ENCODE measurements around the gene DGLUCY. TPM values are rescaled to one million over a fixed set of nuclear protein-coding genes. Genes with fewer than 3 reads are reported as not detected.

Gene DGLUCY
- total and polyA plus RNA-seq, 2 donors (not counting 1 experiment from before 2014, with no cell fraction given), result 91.5 to 103 TPM

DNA sequence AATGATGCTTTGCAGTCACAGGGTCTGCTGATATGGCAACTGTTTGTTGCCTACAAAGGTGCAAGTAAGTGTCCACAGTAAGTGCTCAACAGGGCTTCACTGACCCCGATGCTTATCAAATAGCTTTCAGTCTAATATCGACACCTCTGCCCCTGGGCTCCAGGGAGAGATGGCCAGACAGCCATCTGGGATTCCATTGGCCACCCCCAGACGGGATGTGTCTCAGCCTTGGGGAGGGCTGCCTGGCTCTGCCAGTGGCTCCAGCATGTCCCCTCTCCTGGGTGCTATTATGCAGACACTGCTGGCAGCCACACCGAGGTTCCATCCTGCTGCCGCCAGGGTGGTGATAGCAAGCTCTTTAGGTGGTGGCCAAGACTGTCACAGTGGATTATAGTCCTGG, 57.4 kb downstream of the DGLUCY start:
- DNase-seq (no peak), ATAC-seq (ENCODE audit: low read depth) (no peak)
- Mint-ChIP-seq H3K9me3 (ENCODE audit: insufficient read depth) (no peaks in the 10 kb centered on the region), H3K4me1 (peaks cover 3% of the 10 kb centered on the region), H3K27ac (no peak overlapping the region), H3K27me3 (no peaks in the 10 kb centered on the region), H3K4me3 (no peak overlapping the region)
- H3K27ac ChIP-seq (ENCODE audit: low read length in 2 of 2), result no peak overlapping the region
- H3K79me2 ChIP-seq (ENCODE audit: control insufficient read depth, insufficient read depth, low read length), result peaks cover 3% of the 10 kb centered on the region
- H3K27me3 ChIP-seq (replicated peaks in 1 of 4; ENCODE audit: control extremely low read depth in 1 of 4, control insufficient read depth in 3 of 4, insufficient read depth in 4 of 4, low read length in 3 of 4), result no peaks in the 10 kb centered on the region
- intact Hi-C loops (cut with micrococcal nuclease), result no loop called here
- H3K4me3 ChIP-seq (ENCODE audit: control extremely low read depth in 1 of 5, extremely low read depth in 1 of 5, insufficient read depth in 1 of 5, low read depth in 2 of 5, low read length in 4 of 5), result no peak overlapping the region
- H3K9me3 ChIP-seq (ENCODE audit: control extremely low read depth in 1 of 3, control insufficient read depth in 2 of 3, insufficient read depth in 1 of 3, low read length in 2 of 3), result no peaks in the 10 kb centered on the region
- WGBS (ENCODE audit: insufficient coverage), result 100% methylated on average over 3 of the region's 5 CpGs
- H3K9ac ChIP-seq (ENCODE audit: low read length), result no peak overlapping the region
- peaks cover 0 to 5% of the 10 kb centered on the region in 2 donors for H3K4me1 ChIP-seq (ENCODE audit: control insufficient read depth in 2 of 2, insufficient read depth in 2 of 2, low read length in 2 of 2)
- ChIA-PET POLR2A (no interaction called here), CTCF (interaction anchor here (0.7 to 13.2 kb wide), 6 partner anchors 32 to 282 kb away, joined by 3 to 449 read pairs (median 100); partner anchors contain the start of gene RPS6KA5)
- H3K4me2 ChIP-seq (replicated peaks; ENCODE audit: low read depth, low read length, poor library complexity, severe bottlenecking), result no peak overlapping the region
- TF ChIP-seq EZH2 (IDR thresholded peaks at IDR 0.05; ENCODE audit: borderline replicate concordance, insufficient read depth, low read depth, low read length, poor library complexity, severe bottlenecking), result no peak
- TF ChIP-seq, protein P1, sequence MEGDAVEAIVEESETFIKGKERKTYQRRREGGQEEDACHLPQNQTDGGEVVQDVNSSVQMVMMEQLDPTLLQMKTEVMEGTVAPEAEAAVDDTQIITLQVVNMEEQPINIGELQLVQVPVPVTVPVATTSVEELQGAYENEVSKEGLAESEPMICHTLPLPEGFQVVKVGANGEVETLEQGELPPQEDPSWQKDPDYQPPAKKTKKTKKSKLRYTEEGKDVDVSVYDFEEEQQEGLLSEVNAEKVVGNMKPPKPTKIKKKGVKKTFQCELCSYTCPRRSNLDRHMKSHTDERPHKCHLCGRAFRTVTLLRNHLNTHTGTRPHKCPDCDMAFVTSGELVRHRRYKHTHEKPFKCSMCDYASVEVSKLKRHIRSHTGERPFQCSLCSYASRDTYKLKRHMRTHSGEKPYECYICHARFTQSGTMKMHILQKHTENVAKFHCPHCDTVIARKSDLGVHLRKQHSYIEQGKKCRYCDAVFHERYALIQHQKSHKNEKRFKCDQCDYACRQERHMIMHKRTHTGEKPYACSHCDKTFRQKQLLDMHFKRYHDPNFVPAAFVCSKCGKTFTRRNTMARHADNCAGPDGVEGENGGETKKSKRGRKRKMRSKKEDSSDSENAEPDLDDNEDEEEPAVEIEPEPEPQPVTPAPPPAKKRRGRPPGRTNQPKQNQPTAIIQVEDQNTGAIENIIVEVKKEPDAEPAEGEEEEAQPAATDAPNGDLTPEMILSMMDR (IDR thresholded peaks at IDR 0.05), result no peak
- H4K20me1 ChIP-seq (ENCODE audit: control insufficient read depth, insufficient read depth, low read length, poor library complexity, severe bottlenecking), result no peaks in the 10 kb centered on the region
- no peak overlapping the region for H2AFZ ChIP-seq (ENCODE audit: insufficient read depth, low read depth, low read length, poor library complexity, severe bottlenecking)
- H3K36me3 ChIP-seq (replicated peaks in 1 of 2; ENCODE audit: control extremely low read depth in 1 of 2, control insufficient read depth in 1 of 2, extremely low read depth in 1 of 2, insufficient read depth in 2 of 2, low read length in 1 of 2), result peaks cover 6 to 82% of the 10 kb centered on the region in 2 experiments

DNA sequence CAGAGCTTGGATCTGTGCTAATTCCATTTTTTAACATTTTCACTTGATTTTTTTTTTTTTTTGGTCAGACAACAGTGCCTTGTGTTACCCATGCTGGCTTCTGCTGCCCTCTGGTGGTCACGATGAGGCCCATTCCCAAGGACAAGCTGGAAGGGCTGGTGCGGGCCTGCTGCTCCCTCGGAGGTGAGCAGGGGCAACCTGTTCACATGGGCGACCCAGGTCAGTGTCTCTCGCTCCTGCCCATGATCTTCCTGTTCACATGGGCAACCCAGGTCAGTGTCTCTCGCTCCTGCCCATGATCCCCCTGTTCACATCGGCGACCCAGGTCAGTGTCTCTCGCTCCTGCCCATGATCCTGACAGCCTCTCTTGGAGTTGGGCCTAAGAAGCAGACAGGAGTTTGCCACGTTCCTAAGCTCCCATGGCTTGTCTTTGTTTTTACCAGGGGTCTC, 59.4 kb downstream of the DGLUCY start:
- Histone ChIP-seq H3K4me2 (replicated peaks; ENCODE audit: low read depth, low read length, poor library complexity, severe bottlenecking) (no peak overlapping the region), H3K9ac (ENCODE audit: low read length) (no peak overlapping the region), H2AFZ (ENCODE audit: insufficient read depth, low read depth, low read length, poor library complexity, severe bottlenecking) (no peak overlapping the region), H3K79me2 (ENCODE audit: control insufficient read depth, insufficient read depth, low read length) (peaks cover 8% of the 10 kb centered on the region), H4K20me1 (ENCODE audit: control insufficient read depth, insufficient read depth, low read length, poor library complexity, severe bottlenecking) (no peaks in the 10 kb centered on the region), H3K27ac (ENCODE audit: low read length in 2 of 2) (no peak overlapping the region), H3K36me3 (replicated peaks in 1 of 2; ENCODE audit: control extremely low read depth in 1 of 2, control insufficient read depth in 1 of 2, extremely low read depth in 1 of 2, insufficient read depth in 2 of 2, low read length in 1 of 2) (peaks cover 4 to 73% of the 10 kb centered on the region in 2 experiments), H3K4me3 (ENCODE audit: control extremely low read depth in 1 of 5, extremely low read depth in 1 of 5, insufficient read depth in 1 of 5, low read depth in 2 of 5, low read length in 4 of 5) (no peak overlapping the region), H3K4me1 (ENCODE audit: control insufficient read depth in 2 of 2, insufficient read depth in 2 of 2, low read length in 2 of 2) (peaks cover 0 to 12% of the 10 kb centered on the region in 2 donors), H3K27me3 (replicated peaks in 1 of 4; ENCODE audit: control extremely low read depth in 1 of 4, control insufficient read depth in 3 of 4, insufficient read depth in 4 of 4, low read length in 3 of 4) (no peaks in the 10 kb centered on the region), H3K9me3 (ENCODE audit: control extremely low read depth in 1 of 3, control insufficient read depth in 2 of 3, insufficient read depth in 1 of 3, low read length in 2 of 3) (no peaks in the 10 kb centered on the region)
- Mint-ChIP-seq H3K27me3 (no peaks in the 10 kb centered on the region), H3K4me1 (peaks cover 7% of the 10 kb centered on the region), H3K27ac (no peak overlapping the region), H3K4me3 (no peak overlapping the region), H3K9me3 (ENCODE audit: insufficient read depth) (no peaks in the 10 kb centered on the region)
- intact Hi-C loops (cut with micrococcal nuclease), result loop anchor here (1.0 kb wide), 2 partner anchors 113 to 187 kb away; partner anchors contain the start of gene RPS6KA5
- ChIA-PET POLR2A (interaction anchor here (0.7 kb wide), 1 partner anchor 274 kb away, joined by 3 read pairs; no protein-coding TSS in a partner anchor), CTCF (interaction anchor here (0.5 to 13.2 kb wide), 71 partner anchors 9 to 1782 kb away, joined by 3 to 449 read pairs (median 5); partner anchors contain the start of genes CCDC88C, DGLUCY and RPS6KA5)
- DNase-seq (peak; percentile 86), ATAC-seq (ENCODE audit: low read depth) (peak; percentile 69)
- TF ChIP-seq EZH2 (IDR thresholded peaks at IDR 0.05; ENCODE audit: borderline replicate concordance, insufficient read depth, low read depth, low read length, poor library complexity, severe bottlenecking), result no peak
- TF ChIP-seq, protein P1 (IDR thresholded peaks at IDR 0.05), result peak; percentile 95
- 68% methylated on average over 10 of the region's 10 CpGs for WGBS (ENCODE audit: insufficient coverage)
